A549 treated with Hydrocortisone at 1 μM for 4 hours (cell line): Measurements from ENCODE around the gene OR5L2. TPM values are rescaled to one million over a fixed set of nuclear protein-coding genes. Genes with fewer than 3 reads are reported as not detected.

Experiments
- total RNA-seq: library from RNA; stranded (reverse); fragments of 200-300 nt; extraction: Qiagen RNA extraction; gene quantifications from 5 replicates; pipeline ENCODE4 v1.2.3, GENCODE V29; 2022

Gene OR5L2
- not detected in 5 replicates for total RNA-seq

GRCh38 chr11:55826919-55827318, at the start of gene OR5L2:
OR5L2 (plus strand) TSS chr11:55827219; CDS start chr11:55827219, 0 bp downstream.

GRCh38 chr11:55795256-55795655, 31.8 kb upstream of the OR5L2 start, which contains the start of gene OR5D14:
OR5D14 (plus strand) TSS chr11:55795556; CDS start chr11:55795556, 0 bp downstream.

GRCh38 chr11:55811067-55811466, 16.0 kb upstream of the OR5L2 start, which contains the start of gene OR5L1:
OR5L1 (plus strand) TSS chr11:55811367; CDS start chr11:55811467, 100 bp downstream.

GRCh38 chr11:55819330-55819729, 7.7 kb upstream of the OR5L2 start, which contains the start of gene OR5D18:
OR5D18 (plus strand) TSS chr11:55819630; CDS start chr11:55819630, 0 bp downstream.

GRCh38 chr11:55838452-55838851, 11.4 kb downstream of the OR5L2 start, which contains the start of gene OR5D16:
OR5D16 (plus strand) TSS chr11:55838752; CDS start chr11:55838752, 0 bp downstream.

Other genes with a start within 250 kb of the OR5L2 start
- gene OR4C11, start 219.6 kb upstream of the OR5L2 start, total RNA-seq: not detected in 5 replicates
- gene OR4P4, start 192.1 kb upstream of the OR5L2 start, total RNA-seq: not detected in 5 replicates
- not detected in 5 replicates for gene OR4S2, start 178.9 kb upstream of the OR5L2 start, total RNA-seq
- not detected in 5 replicates for gene OR4C6, start 165.0 kb upstream of the OR5L2 start, total RNA-seq
- not detected in 5 replicates for gene OR5D13, start 53.8 kb upstream of the OR5L2 start, total RNA-seq
- not detected in 5 replicates for gene OR5D14, start 31.7 kb upstream of the OR5L2 start, total RNA-seq
- not detected in 5 replicates for gene OR5L1, start 15.9 kb upstream of the OR5L2 start, total RNA-seq
- gene OR5D18, start 7.6 kb upstream of the OR5L2 start, total RNA-seq: not detected in 5 replicates
- gene OR5D16, start 11.5 kb downstream of the OR5L2 start, total RNA-seq: not detected in 5 replicates
- not detected in 5 replicates for gene TRIM51, start 56.1 kb downstream of the OR5L2 start, total RNA-seq
- not detected in 5 replicates for gene OR5W2, start 87.4 kb downstream of the OR5L2 start, total RNA-seq
- not detected in 5 replicates for gene OR5I1, start 109.2 kb downstream of the OR5L2 start, total RNA-seq
- gene OR10AG1, start 142.7 kb downstream of the OR5L2 start, total RNA-seq: not detected in 5 replicates
- not detected in 5 replicates for gene OR5F1, start 167.4 kb downstream of the OR5L2 start, total RNA-seq
- gene OR5AS1, start 200.4 kb downstream of the OR5L2 start, total RNA-seq: not detected in 5 replicates